Measurements from ENCODE around the gene ASXL2.
"Not testable (repeated sequence)": the region's sequence is repeated elsewhere in the genome, so short reads cannot be mapped to it uniquely, and the experiment has no call there.

Gene ASXL2

GRCh38 chr2:25728559-25728958 is 149.7 kb downstream of the ASXL2 start:
- no peak for DNase-seq

- no peak for DNase-seq
Measured at GRCh38 chr2:25726522-25726921, 151.8 kb downstream of the ASXL2 start.

- DNase-seq = no peak
Measured at GRCh38 chr2:25725877-25726276, 152.4 kb downstream of the ASXL2 start.

- DNase-seq = no peak
Measured at GRCh38 chr2:25724756-25725155, 153.5 kb downstream of the ASXL2 start.

GRCh38 chr2:25722224-25722623 is 156.1 kb downstream of the ASXL2 start:
- DNase-seq = no peak

GRCh38 chr2:25720575-25720974 is 157.7 kb downstream of the ASXL2 start:
- no peak for DNase-seq

GRCh38 chr2:25714740-25715139 is 163.5 kb downstream of the ASXL2 start:
- no peak for DNase-seq

- no peak for DNase-seq
Measured at GRCh38 chr2:25712455-25712854, 165.8 kb downstream of the ASXL2 start.

- DNase-seq = no peak
Measured at GRCh38 chr2:25711675-25712354, 166.5 kb downstream of the ASXL2 start.

GRCh38 chr2:25710750-25711149 is 167.5 kb downstream of the ASXL2 start:
- DNase-seq = no peak

- DNase-seq = no peak
Measured at GRCh38 chr2:25709349-25709748, 168.9 kb downstream of the ASXL2 start.

- no peak for DNase-seq
Measured at GRCh38 chr2:25707927-25708590, 170.2 kb downstream of the ASXL2 start.

- not testable (repeated sequence) for DNase-seq
Measured at GRCh38 chr2:25705575-25705974, 172.7 kb downstream of the ASXL2 start.

- DNase-seq = no peak
Measured at GRCh38 chr2:25701801-25702200, 176.5 kb downstream of the ASXL2 start.

- peak; percentile 64 for DNase-seq
Measured at GRCh38 chr2:25700221-25700660, 178.0 kb downstream of the ASXL2 start.

- peak; percentile 21 for DNase-seq
Measured at GRCh38 chr2:25699216-25699615, 179.1 kb downstream of the ASXL2 start.

GRCh38 chr2:25698752-25699151 is 179.5 kb downstream of the ASXL2 start:
- no peak for DNase-seq

GRCh38 chr2:25697559-25698341 is 180.5 kb downstream of the ASXL2 start:
- peak; percentile 16 for DNase-seq

GRCh38 chr2:25692737-25693445 is 185.4 kb downstream of the ASXL2 start:
- no peak for DNase-seq

GRCh38 chr2:25692143-25692542 is 186.1 kb downstream of the ASXL2 start:
- no peak for DNase-seq

GRCh38 chr2:25690058-25690457 is 188.2 kb downstream of the ASXL2 start:
- DNase-seq = no peak

GRCh38 chr2:25688236-25688635 is 190.1 kb downstream of the ASXL2 start:
- no peak for DNase-seq

- DNase-seq = peak; percentile 68
Measured at GRCh38 chr2:25685741-25686140, 192.5 kb downstream of the ASXL2 start.

Measured in NCI-H345 (cell line).